Breast epithelium (tissue), 3 donors: ENCODE data around the gene TTC7B.

Experiments
- CTCF ChIP-seq, 3 donors: fragments of 450-650 bp; IDR thresholded peaks; one replicate each; pipeline ENCODE4 v1.5.1; 2016 to 2017; ENCODE audit warnings: antibody characterized with exemption in 3 of 3, mild to moderate bottlenecking in 3 of 3, moderate library complexity in 3 of 3
- POLR2A ChIP-seq: fragments of 450-650 bp; IDR thresholded peaks from one replicate; pipeline ENCODE4 v1.6.1; 2016; ENCODE audit warnings: antibody characterized with exemption, mild to moderate bottlenecking, moderate library complexity
- POLR2AphosphoS5 ChIP-seq, 3 donors: sonication (generic); formaldehyde crosslinking; IDR thresholded peaks; one replicate each; pipeline ENCODE4 v1.6.1; 2017; ENCODE audit warnings: antibody characterized with exemption in 3 of 3

DNA sequence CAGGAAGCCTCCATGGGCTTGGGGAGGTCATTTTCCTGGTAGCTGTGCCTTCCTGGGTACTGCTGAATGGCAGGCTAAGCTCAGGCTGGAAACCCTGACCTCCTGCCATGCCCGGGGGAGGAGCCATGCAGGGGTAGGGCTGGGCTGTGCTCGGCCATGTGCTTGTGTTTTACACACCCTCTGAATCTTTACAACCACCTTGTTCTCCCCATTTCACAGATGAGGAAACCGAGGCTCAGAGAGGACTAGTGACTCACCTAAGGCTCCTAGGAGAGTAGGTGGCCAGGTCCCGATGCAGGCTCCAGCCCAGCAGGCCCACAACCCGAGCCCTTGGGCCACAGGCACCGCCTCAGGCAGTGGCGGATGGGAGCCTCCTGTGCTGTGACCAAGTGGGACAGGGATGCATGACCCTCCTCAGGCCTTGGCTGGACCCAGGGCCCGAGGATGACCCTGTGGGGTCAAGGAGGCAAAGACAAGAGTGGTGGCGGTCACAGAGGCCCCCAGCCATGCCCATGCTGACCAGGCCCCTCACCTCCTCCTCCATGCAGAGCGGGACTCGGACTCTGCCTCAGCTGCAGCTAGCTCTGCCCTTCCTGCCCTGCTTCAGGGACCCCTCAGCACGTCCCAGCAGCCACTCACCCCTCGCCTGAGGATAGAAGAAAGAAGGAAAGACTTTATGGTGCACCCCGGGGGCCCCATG is 283.3 kb downstream of the TTC7B start:
- TF ChIP-seq CTCF (IDR thresholded peaks at IDR 0.05) (no peak), POLR2A (no peak), POLR2AphosphoS5 (IDR thresholded peaks at IDR 0.05) (no peak)
